Gastrocnemius medialis (tissue), 4 donors: Measurements from ENCODE around the gene SIGLECL1.

Source experiments
- POLR2A ChIP-seq, 2 donors: fragments of 450-650 bp; IDR thresholded peaks; one replicate each; pipeline ENCODE4 v1.6.1; 2017; ENCODE audit warnings: antibody characterized with exemption in 2 of 2, mild to moderate bottlenecking in 2 of 2, moderate library complexity in 2 of 2
- TF ChIP-seq, protein P1 (sequence below), 5 experiments: fragments of 450-650 bp in 3 of 5; fragments of 200-600 bp in 2 of 5; sonication (generic) in 2 of 5; IDR thresholded peaks in 4 of 5; conservative IDR thresholded peaks in 1 of 5; 1 replicate in 4 of 5; 2 replicates in 1 of 5; pipeline ENCODE4 v1.5.1; 2016 to 2019; ENCODE audit warnings: antibody characterized with exemption in 5 of 5, mild to moderate bottlenecking in 3 of 5, moderate library complexity in 3 of 5

DNA sequence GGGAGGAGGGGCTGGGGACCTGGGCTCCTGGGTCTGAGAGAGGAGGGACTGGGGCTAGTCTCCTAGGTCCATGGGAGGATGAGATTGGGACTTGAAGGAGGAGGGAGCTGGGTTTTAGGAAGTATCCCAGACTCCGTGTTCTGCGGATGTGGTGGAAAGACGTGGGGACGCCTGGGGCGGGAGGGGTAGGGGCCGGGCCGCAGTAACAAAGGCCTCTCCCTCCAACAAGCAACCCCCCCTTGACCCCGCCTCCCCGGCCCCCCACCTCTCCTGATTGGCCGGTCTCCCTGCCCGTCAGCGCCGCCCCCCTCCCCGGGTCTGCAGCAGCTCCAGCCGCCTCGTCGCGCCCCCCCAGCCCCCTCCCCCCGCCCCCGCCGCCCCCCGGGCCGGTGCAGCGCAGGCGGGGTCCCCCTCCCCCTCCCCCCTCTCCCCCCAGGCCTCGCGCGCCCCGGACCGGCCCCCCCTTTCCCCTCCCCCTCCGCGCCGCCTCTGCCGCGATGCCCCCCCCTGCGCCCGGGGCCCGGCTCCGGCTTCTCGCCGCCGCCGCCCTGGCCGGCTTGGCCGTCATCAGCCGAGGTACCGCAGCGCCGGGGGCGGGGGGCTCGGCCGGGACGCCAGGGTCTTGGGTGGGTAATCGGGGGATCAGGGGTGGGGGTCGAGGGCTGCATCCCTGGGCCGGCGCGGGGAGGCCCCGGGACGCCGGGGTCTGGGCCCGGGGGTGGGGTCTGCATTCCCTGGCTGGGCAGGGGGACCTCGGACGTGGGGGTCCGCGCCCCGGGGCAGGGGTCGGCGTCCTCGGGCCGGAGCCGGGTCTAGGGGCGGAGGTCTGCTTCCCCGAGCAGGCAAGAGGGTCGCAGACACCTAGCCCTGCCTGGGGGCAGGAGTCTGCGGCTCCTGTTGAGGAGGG, 60.7 kb downstream of the SIGLECL1 start, which contains the start of gene IGLON5:
- TF ChIP-seq, protein P1, sequence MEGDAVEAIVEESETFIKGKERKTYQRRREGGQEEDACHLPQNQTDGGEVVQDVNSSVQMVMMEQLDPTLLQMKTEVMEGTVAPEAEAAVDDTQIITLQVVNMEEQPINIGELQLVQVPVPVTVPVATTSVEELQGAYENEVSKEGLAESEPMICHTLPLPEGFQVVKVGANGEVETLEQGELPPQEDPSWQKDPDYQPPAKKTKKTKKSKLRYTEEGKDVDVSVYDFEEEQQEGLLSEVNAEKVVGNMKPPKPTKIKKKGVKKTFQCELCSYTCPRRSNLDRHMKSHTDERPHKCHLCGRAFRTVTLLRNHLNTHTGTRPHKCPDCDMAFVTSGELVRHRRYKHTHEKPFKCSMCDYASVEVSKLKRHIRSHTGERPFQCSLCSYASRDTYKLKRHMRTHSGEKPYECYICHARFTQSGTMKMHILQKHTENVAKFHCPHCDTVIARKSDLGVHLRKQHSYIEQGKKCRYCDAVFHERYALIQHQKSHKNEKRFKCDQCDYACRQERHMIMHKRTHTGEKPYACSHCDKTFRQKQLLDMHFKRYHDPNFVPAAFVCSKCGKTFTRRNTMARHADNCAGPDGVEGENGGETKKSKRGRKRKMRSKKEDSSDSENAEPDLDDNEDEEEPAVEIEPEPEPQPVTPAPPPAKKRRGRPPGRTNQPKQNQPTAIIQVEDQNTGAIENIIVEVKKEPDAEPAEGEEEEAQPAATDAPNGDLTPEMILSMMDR (IDR thresholded peaks at IDR 0.05 in 4 of 5, conservative IDR thresholded peaks at IDR 0.05 in 1 of 5): no peak
- no peak for TF ChIP-seq POLR2A (IDR thresholded peaks at IDR 0.05)
